DOHH2 (cell line): ENCODE measurements around the gene WWOX.

Experiments used
- H3F3A ChIP-seq: fragments of 200-600 bp; sonication (generic), shearing (Covaris generic); 2 replicates; pipeline ENCODE4 v1.6.0; 2016; ENCODE audit warnings: antibody characterized with exemption, mild to moderate bottlenecking; ENCODE audit not compliant: control insufficient read depth, insufficient read depth
- H3K27ac ChIP-seq: fragments of 200-600 bp; sonication (generic); 2 replicates; pipeline ENCODE4 v1.5.1; 2014; ENCODE audit warnings: low read depth, mild to moderate bottlenecking, low read length, moderate library complexity
- H3K27me3 ChIP-seq: fragments of 200-600 bp; sonication (generic); 2 replicates; pipeline ENCODE4 v1.6.1; 2014; ENCODE audit warnings: mild to moderate bottlenecking, low read length, mixed read lengths; ENCODE audit not compliant: control insufficient read depth
- H3K36me3 ChIP-seq: fragments of 200-600 bp; sonication (generic); 2 replicates; pipeline ENCODE4 v1.6.1; 2014; ENCODE audit warnings: mild to moderate bottlenecking, low read length, moderate library complexity, mixed read lengths; ENCODE audit not compliant: control insufficient read depth
- H3K4me1 ChIP-seq: fragments of 200-600 bp; sonication (generic); 2 replicates; pipeline ENCODE4 v1.6.1; 2014; ENCODE audit warnings: mild to moderate bottlenecking, low read length, mixed read lengths; ENCODE audit not compliant: control insufficient read depth
- H3K4me2 ChIP-seq: fragments of 200-600 bp; sonication (generic); 2 replicates; pipeline ENCODE4 v1.6.0; 2014; ENCODE audit warnings: mild to moderate bottlenecking, low read length, moderate library complexity
- H3K4me3 ChIP-seq: fragments of 200-600 bp; sonication (generic); 2 replicates; pipeline ENCODE4 v1.5.1; 2014; ENCODE audit warnings: mild to moderate bottlenecking, low read length, mixed read lengths
- H3K79me2 ChIP-seq: fragments of 200-600 bp; sonication (generic); 2 replicates; pipeline ENCODE4 v1.6.1; 2014; ENCODE audit warnings: mild to moderate bottlenecking, low read length, mixed read lengths; ENCODE audit not compliant: control insufficient read depth
- H3K9me2 ChIP-seq: fragments of 200-600 bp; sonication (generic); replicated peaks from 2 replicates; pipeline ENCODE4 v1.6.1; 2014; ENCODE audit warnings: mild to moderate bottlenecking, low read length, mixed read lengths; ENCODE audit not compliant: control insufficient read depth
- H3K9me3 ChIP-seq: fragments of 200-600 bp; sonication (generic); 2 replicates; pipeline ENCODE4 v1.6.1; 2014; ENCODE audit warnings: antibody characterized with exemption, low read length, mixed read lengths; ENCODE audit not compliant: control insufficient read depth, insufficient read depth
- H4K20me1 ChIP-seq: fragments of 200-600 bp; sonication (generic); 2 replicates; pipeline ENCODE4 v1.6.0; 2014; ENCODE audit warnings: low read depth, mild to moderate bottlenecking, antibody characterized with exemption, low read length, moderate library complexity; ENCODE audit not compliant: control insufficient read depth, insufficient read depth
- CTCF ChIP-seq: fragments of 200-600 bp; sonication (generic); IDR thresholded peaks from one replicate; pipeline ENCODE4 v1.5.1; 2014; ENCODE audit warnings: antibody characterized with exemption, mild to moderate bottlenecking, low read depth, low read length; ENCODE audit not compliant: poor library complexity, severe bottlenecking
- EZH2phosphoT487 ChIP-seq: fragments of 200-600 bp; sonication (generic); IDR thresholded peaks from 2 replicates; pipeline ENCODE4 v1.6.1; 2017; ENCODE audit warnings: borderline replicate concordance, mild to moderate bottlenecking, antibody characterized with exemption, low read length, moderate library complexity, mixed read lengths

The WWOX gene

GRCh38 chr16:79061181-79061580, 961.7 kb downstream of the WWOX start:
- no peaks in the 10 kb centered on the region for H3K36me3 ChIP-seq
- no peaks in the 10 kb centered on the region for H3K4me1 ChIP-seq
- H4K20me1 ChIP-seq: no peaks in the 10 kb centered on the region
- H3K27ac ChIP-seq: no peak overlapping the region
- H3K4me3 ChIP-seq: no peak overlapping the region
- no peaks in the 10 kb centered on the region for H3F3A ChIP-seq
- TF ChIP-seq EZH2phosphoT487 (no peak), CTCF (no peak)
- H3K9me2 ChIP-seq: no peaks in the 10 kb centered on the region
- H3K79me2 ChIP-seq: no peaks in the 10 kb centered on the region
- no peaks in the 10 kb centered on the region; the same call in 1 of the 2 replicates for H3K27me3 ChIP-seq
- no peak overlapping the region for H3K4me2 ChIP-seq
- no peaks in the 10 kb centered on the region for H3K9me3 ChIP-seq

- H3K4me2 ChIP-seq: no peak overlapping the region
- H3F3A ChIP-seq: no peaks in the 10 kb centered on the region
- no peaks in the 10 kb centered on the region for H3K9me3 ChIP-seq
- H3K9me2 ChIP-seq: no peaks in the 10 kb centered on the region
- no peaks in the 10 kb centered on the region; the same call in 1 of the 2 replicates for H3K27me3 ChIP-seq
- H3K4me3 ChIP-seq: no peak overlapping the region
- no peaks in the 10 kb centered on the region for H3K79me2 ChIP-seq
- no peak overlapping the region for H3K27ac ChIP-seq
- H3K36me3 ChIP-seq: no peaks in the 10 kb centered on the region
- TF ChIP-seq EZH2phosphoT487: no peak
- no peak for TF ChIP-seq CTCF
- H4K20me1 ChIP-seq: no peaks in the 10 kb centered on the region
- no peaks in the 10 kb centered on the region for H3K4me1 ChIP-seq
Measured at GRCh38 chr16:79062336-79062735, 962.9 kb downstream of the WWOX start.

- no peak overlapping the region for H3K4me2 ChIP-seq
- no peak overlapping the region for H3K4me3 ChIP-seq
- no peak overlapping the region for H3K27ac ChIP-seq
- no peaks in the 10 kb centered on the region for H3K79me2 ChIP-seq
- H3K36me3 ChIP-seq: no peaks in the 10 kb centered on the region
- no peak for TF ChIP-seq EZH2phosphoT487
- no peak for TF ChIP-seq CTCF
- H3K4me1 ChIP-seq: no peaks in the 10 kb centered on the region
- H3F3A ChIP-seq: no peaks in the 10 kb centered on the region
- no peaks in the 10 kb centered on the region for H3K9me2 ChIP-seq
- no peaks in the 10 kb centered on the region for H3K27me3 ChIP-seq
- H4K20me1 ChIP-seq: no peaks in the 10 kb centered on the region
- H3K9me3 ChIP-seq: no peaks in the 10 kb centered on the region
Measured at GRCh38 chr16:79062821-79063220, 963.4 kb downstream of the WWOX start.
